ENCODE measurements around the gene IL17RD. TPM values are rescaled to one million over a fixed set of nuclear protein-coding genes. Genes with fewer than 3 reads are reported as not detected.
A peak's percentile ranks its signal among the peaks of the same experiment; 100 is the strongest.

The IL17RD gene
- total and polyA plus RNA-seq, 12 donors = 1.3 to 15.6 (median 4.9) TPM

GRCh38 chr3:57140894-57141293 is 24.3 kb downstream of the IL17RD start:
- H3K27ac ChIP-seq = no peak overlapping the region
- H3K4me3 ChIP-seq = no peak overlapping the region
- intact Hi-C loops (cut with DNase I) = no loop called here
- H3K27me3 ChIP-seq = peaks cover 0 to 12% (median 0%) of the 10 kb centered on the region in 7 donors
- WGBS, 2 donors = 94 to 95% methylated on average over 5 of the region's 5 CpGs
- DNase-seq = no peak
- TF ChIP-seq CTCF (IDR thresholded peaks at IDR 0.05) = no peak
- H3K36me3 ChIP-seq = no peaks in the 10 kb centered on the region
- H3K9me3 ChIP-seq = no peaks in the 10 kb centered on the region
- ATAC-seq = no peak
- peaks cover 0 to 29% (median 17%) of the 10 kb centered on the region in 9 donors for H3K4me1 ChIP-seq

- TF ChIP-seq CTCF (IDR thresholded peaks at IDR 0.05) = no peak
- intact Hi-C loops (cut with DNase I) = no loop called here
- H3K9me3 ChIP-seq = no peaks in the 10 kb centered on the region
- 75 to 81% methylated on average over 5 of the region's 5 CpGs for WGBS, 2 donors
- H3K36me3 ChIP-seq = no peaks in the 10 kb centered on the region
- no peak overlapping the region for H3K4me3 ChIP-seq
- ATAC-seq (no peak), DNase-seq (no peak)
- peaks cover 0 to 19% (median 5%) of the 10 kb centered on the region in 9 donors for H3K4me1 ChIP-seq
- no peak overlapping the region for H3K27ac ChIP-seq
- peaks cover 0 to 9% (median 0%) of the 10 kb centered on the region in 7 donors for H3K27me3 ChIP-seq
These were observed 29.0 kb downstream of the IL17RD start for GRCh38 chr3:57135964-57136719.

GRCh38 chr3:57133157-57133556 is 32.0 kb downstream of the IL17RD start:
- DNase-seq (no peak), ATAC-seq (no peak)
- H3K27me3 ChIP-seq = no peaks in the 10 kb centered on the region
- no peaks in the 10 kb centered on the region for H3K9me3 ChIP-seq
- intact Hi-C loops (cut with DNase I) = no loop called here
- no peak overlapping the region for H3K27ac ChIP-seq
- no peaks in the 10 kb centered on the region for H3K36me3 ChIP-seq
- H3K4me3 ChIP-seq = no peak overlapping the region
- no peak for TF ChIP-seq CTCF (IDR thresholded peaks at IDR 0.05)
- peaks cover 0 to 49% (median 8%) of the 10 kb centered on the region in 9 donors for H3K4me1 ChIP-seq
- 46 to 49% methylated on average over 4 of the region's 4 CpGs for WGBS, 2 donors

- intact Hi-C loops (cut with DNase I) = no loop called here
- WGBS, 2 donors = 68 to 74% methylated on average over 2 of the region's 2 CpGs
- ATAC-seq = no peak
- Histone ChIP-seq H3K27ac (no peak overlapping the region), H3K9me3 (no peaks in the 10 kb centered on the region), H3K4me3 (no peak overlapping the region), H3K4me1 (peaks cover 0 to 49% (median 8%) of the 10 kb centered on the region in 9 donors), H3K36me3 (no peaks in the 10 kb centered on the region), H3K27me3 (no peaks in the 10 kb centered on the region)
- TF ChIP-seq CTCF (IDR thresholded peaks at IDR 0.05) = peak in 1 of 9 donors; percentile 16
- no peak for DNase-seq
These were observed 32.5 kb downstream of the IL17RD start for GRCh38 chr3:57132674-57133073.

Measured in heart right ventricle (tissue), 16 donors.